Cardiac muscle cell (in vitro differentiated cells and primary cell): ENCODE measurements around the gene RYR3. TPM values are rescaled to one million over a fixed set of nuclear protein-coding genes. Genes with fewer than 3 reads are reported as not detected.
A peak's percentile ranks its signal among the peaks of the same experiment; 100 is the strongest.

ENCODE experiments used
- DNase-seq, 2 donors: peaks; one replicate each; pipeline versions ENCODE4 v3.0.0 to v3.0.0-alpha.2; 2010 to 2017; ENCODE audit warnings: low read depth in 1 of 2, low spot score in 1 of 2
- H3K27ac ChIP-seq: fragments of 200-600 bp; sonication (generic); 2 replicates; pipeline ENCODE4 v1.5.1; 2016
- H3K27me3 ChIP-seq: fragments of 200-600 bp; sonication (generic); 2 replicates; pipeline ENCODE4 v1.6.0; 2016; ENCODE audit warnings: control low read depth
- H3K36me3 ChIP-seq: fragments of 200-600 bp; sonication (generic); 2 replicates; pipeline ENCODE4 v1.5.1; 2016; ENCODE audit warnings: control low read depth
- H3K4me1 ChIP-seq: fragments of 200-600 bp; sonication (generic); 2 replicates; pipeline ENCODE4 v1.8.1; 2017; ENCODE audit warnings: low read depth, mild to moderate bottlenecking, mixed run types
- H3K4me3 ChIP-seq: fragments of 200-600 bp; sonication (generic); 2 replicates; pipeline ENCODE4 v1.5.1; 2016; ENCODE audit warnings: mild to moderate bottlenecking
- H3K9me3 ChIP-seq: fragments of 200-600 bp; sonication (generic); 2 replicates; pipeline ENCODE4 v1.5.1; 2017; ENCODE audit warnings: low read depth, mild to moderate bottlenecking, control low read depth
- CTCF ChIP-seq: IDR thresholded peaks from 2 replicates; pipeline ENCODE4 v1.5.1; 2012; ENCODE audit warnings: low read depth, mild to moderate bottlenecking, low read length
- polyA plus RNA-seq: library from polyadenylated mRNA; unstranded; fragments of >200 nt; fragmentation: Nextera tagmentation; extraction: Ambion mirVana; gene quantifications from 2 replicates; pipeline ENCODE4 v1.2.1, GENCODE V29; 2016
- total RNA-seq: library from RNA; depleted of rRNA; stranded (reverse); fragments of >200 nt; gene quantifications from 2 replicates; pipeline ENCODE4 v1.2.3, GENCODE V29; 2016

The RYR3 gene
- total and polyA plus RNA-seq, 2 experiments from 2014 or later, result 0.39 to 0.54 TPM

GRCh38 chr15:33371159-33371558 is 60.4 kb downstream of the RYR3 start:
- no peak for TF ChIP-seq CTCF
- H3K36me3 ChIP-seq, result no peaks in the 10 kb centered on the region
- no peaks in the 10 kb centered on the region for H3K27me3 ChIP-seq
- no peak for DNase-seq
- H3K4me3 ChIP-seq, result no peak overlapping the region
- H3K9me3 ChIP-seq, result no peaks in the 10 kb centered on the region
- peaks cover 5% of the 10 kb centered on the region for H3K4me1 ChIP-seq
- no peak overlapping the region for H3K27ac ChIP-seq

GRCh38 chr15:33374226-33374914 is 63.6 kb downstream of the RYR3 start:
- no peak for DNase-seq
- Histone ChIP-seq H3K27me3 (no peaks in the 10 kb centered on the region), H3K4me1 (no peaks in the 10 kb centered on the region), H3K36me3 (no peaks in the 10 kb centered on the region), H3K27ac (no peak overlapping the region), H3K9me3 (no peaks in the 10 kb centered on the region), H3K4me3 (no peak overlapping the region)
- no peak for TF ChIP-seq CTCF

GRCh38 chr15:33375236-33375635 is 64.5 kb downstream of the RYR3 start:
- Histone ChIP-seq H3K27ac (no peak overlapping the region), H3K4me1 (peaks cover 7% of the 10 kb centered on the region), H3K4me3 (no peak overlapping the region), H3K9me3 (no peaks in the 10 kb centered on the region), H3K27me3 (no peaks in the 10 kb centered on the region), H3K36me3 (no peaks in the 10 kb centered on the region)
- DNase-seq, result no peak
- no peak for TF ChIP-seq CTCF

GRCh38 chr15:33377204-33377603 is 66.4 kb downstream of the RYR3 start:
- no peaks in the 10 kb centered on the region for H3K36me3 ChIP-seq
- H3K9me3 ChIP-seq, result no peaks in the 10 kb centered on the region
- no peaks in the 10 kb centered on the region for H3K27me3 ChIP-seq
- no peak overlapping the region for H3K4me3 ChIP-seq
- H3K27ac ChIP-seq, result no peak overlapping the region
- DNase-seq, result no peak
- peaks cover 15% of the 10 kb centered on the region for H3K4me1 ChIP-seq
- TF ChIP-seq CTCF, result no peak

GRCh38 chr15:33378866-33379480 is 68.2 kb downstream of the RYR3 start:
- Histone ChIP-seq H3K36me3 (no peaks in the 10 kb centered on the region), H3K27ac (peak overlapping the region; percentile 79), H3K27me3 (no peaks in the 10 kb centered on the region), H3K4me1 (peaks cover 15% of the 10 kb centered on the region), H3K4me3 (no peak overlapping the region), H3K9me3 (no peaks in the 10 kb centered on the region)
- DNase-seq, result no peak
- TF ChIP-seq CTCF, result no peak
